ENCODE data around the gene SHQ1.

GRCh38 chr3:72811571-72811970, 36.7 kb downstream of the SHQ1 start:
- TF ChIP-seq POLR2A (IDR thresholded peaks at IDR 0.05), result no peak
- TF ChIP-seq CTCF (IDR thresholded peaks at IDR 0.05), result no peak
